ENCODE data around the gene MAU2.
"Not testable (repeated sequence)": the region's sequence is repeated elsewhere in the genome, so short reads cannot be mapped to it uniquely, and the experiment has no call there.

Gene MAU2

GRCh38 chr19:19348266-19348665 is 27.6 kb downstream of the MAU2 start:
- no peak for DNase-seq

- no peak for DNase-seq
Observed at GRCh38 chr19:19349365-19349764, 28.7 kb downstream of the MAU2 start.

GRCh38 chr19:19350756-19351155 is 30.1 kb downstream of the MAU2 start:
- not testable (repeated sequence) for DNase-seq

GRCh38 chr19:19352823-19353222 is 32.2 kb downstream of the MAU2 start:
- DNase-seq: no peak

GRCh38 chr19:19354007-19354406 is 33.4 kb downstream of the MAU2 start:
- DNase-seq: no peak

GRCh38 chr19:19354932-19355331 is 34.3 kb downstream of the MAU2 start:
- DNase-seq: no peak

- no peak for DNase-seq
Observed at GRCh38 chr19:19355606-19356139, 35.0 kb downstream of the MAU2 start.

- DNase-seq: no peak
Observed at GRCh38 chr19:19356500-19356899, 35.9 kb downstream of the MAU2 start.

GRCh38 chr19:19356901-19357566 is 36.4 kb downstream of the MAU2 start:
- no peak for DNase-seq

- peak in 1 of 2 experiments; percentile 76 for DNase-seq
Observed at GRCh38 chr19:19361075-19361594, 40.5 kb downstream of the MAU2 start.

- no peak for DNase-seq
Observed at GRCh38 chr19:19362075-19362474, 41.4 kb downstream of the MAU2 start.

GRCh38 chr19:19366434-19367396 is 46.1 kb downstream of the MAU2 start:
- DNase-seq: peak; percentile 69 to 80

- DNase-seq: no peak
Observed at GRCh38 chr19:19368087-19368486, 47.5 kb downstream of the MAU2 start.

GRCh38 chr19:19371059-19371458 is 50.4 kb downstream of the MAU2 start:
- no peak for DNase-seq

- DNase-seq: peak in 1 of 2 experiments; percentile 61
Observed at GRCh38 chr19:19372656-19373416, 52.2 kb downstream of the MAU2 start.

GRCh38 chr19:19379527-19379926 is 58.9 kb downstream of the MAU2 start:
- DNase-seq: no peak

- DNase-seq: not testable (repeated sequence)
Observed at GRCh38 chr19:19380316-19380715, 59.7 kb downstream of the MAU2 start.

GRCh38 chr19:19381007-19381926 is 60.6 kb downstream of the MAU2 start:
- DNase-seq: no peak

- DNase-seq: no peak
Observed at GRCh38 chr19:19382118-19382517, 61.5 kb downstream of the MAU2 start.

GRCh38 chr19:19384486-19384885 is 63.9 kb downstream of the MAU2 start:
- DNase-seq: no peak

- DNase-seq: peak; percentile 97
Observed at GRCh38 chr19:19385131-19385895, 64.7 kb downstream of the MAU2 start.

Data from SW 1271 (cell line).